GM13977 (cell line): ENCODE results near the gene NXPH4.

Experiments used
- DNase-seq: peaks from one replicate; pipeline ENCODE4 v3.0.0; 2012; ENCODE audit warnings: low spot score
- in situ Hi-C: fragments of 300-500 bp; cut with MboI; formaldehyde crosslinking; loops from one replicate; pipeline ENCODE4 v1.12.0; 2022; ENCODE audit warnings: low sequenced_read_pairs, low pct_unique_long_range_greater_than_20kb, mixed read lengths, inconsistent platforms; ENCODE audit not compliant: unreplicated experiment
- TF ChIP-seq, protein P1 (sequence below): IDR thresholded peaks from 2 replicates; pipeline ENCODE4 v1.5.1; 2012; ENCODE audit warnings: mild to moderate bottlenecking, control low read depth; ENCODE audit not compliant: insufficient read depth; ENCODE audit errors: extremely low read depth, missing control alignments

NXPH4 gene

DNA sequence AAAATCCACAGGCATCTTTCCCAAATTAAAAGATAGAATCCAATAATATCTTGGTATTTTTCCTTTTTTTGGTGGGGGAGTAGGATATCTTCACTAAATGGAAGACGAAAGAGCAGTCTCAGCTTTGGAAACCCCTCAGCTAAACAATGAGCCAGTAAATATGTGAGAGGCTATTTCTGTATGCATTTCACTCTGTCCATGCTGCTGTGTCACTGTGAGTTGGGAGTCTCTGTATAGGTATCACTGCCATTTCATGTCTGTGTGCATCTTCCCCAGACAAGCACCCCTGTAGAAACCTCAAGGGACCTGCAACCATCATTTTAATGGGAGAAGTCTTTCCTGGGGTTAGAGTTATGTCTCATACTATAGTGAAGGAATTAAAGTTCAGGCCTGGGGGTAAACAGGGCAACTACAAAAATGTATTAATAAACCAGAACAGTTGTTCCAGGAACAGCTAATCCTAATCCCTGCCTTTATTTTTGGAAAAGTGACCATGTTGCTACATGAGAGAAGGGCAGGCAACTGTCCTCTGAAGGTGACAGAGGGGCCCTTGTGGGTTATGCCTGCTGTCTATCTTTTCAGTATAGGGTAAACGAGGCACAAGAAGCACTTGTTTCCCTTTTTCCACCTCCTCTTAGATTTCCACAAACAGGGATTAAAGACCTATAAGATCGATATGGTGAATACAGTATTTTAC is 45.7 kb downstream of the NXPH4 start:
- no peak for DNase-seq
- in situ Hi-C loops, result loop anchor here (10.0 kb wide), 1 partner anchor 193 kb away; the partner anchor contains the start of genes GLI1 and INHBE
- TF ChIP-seq, protein P1, sequence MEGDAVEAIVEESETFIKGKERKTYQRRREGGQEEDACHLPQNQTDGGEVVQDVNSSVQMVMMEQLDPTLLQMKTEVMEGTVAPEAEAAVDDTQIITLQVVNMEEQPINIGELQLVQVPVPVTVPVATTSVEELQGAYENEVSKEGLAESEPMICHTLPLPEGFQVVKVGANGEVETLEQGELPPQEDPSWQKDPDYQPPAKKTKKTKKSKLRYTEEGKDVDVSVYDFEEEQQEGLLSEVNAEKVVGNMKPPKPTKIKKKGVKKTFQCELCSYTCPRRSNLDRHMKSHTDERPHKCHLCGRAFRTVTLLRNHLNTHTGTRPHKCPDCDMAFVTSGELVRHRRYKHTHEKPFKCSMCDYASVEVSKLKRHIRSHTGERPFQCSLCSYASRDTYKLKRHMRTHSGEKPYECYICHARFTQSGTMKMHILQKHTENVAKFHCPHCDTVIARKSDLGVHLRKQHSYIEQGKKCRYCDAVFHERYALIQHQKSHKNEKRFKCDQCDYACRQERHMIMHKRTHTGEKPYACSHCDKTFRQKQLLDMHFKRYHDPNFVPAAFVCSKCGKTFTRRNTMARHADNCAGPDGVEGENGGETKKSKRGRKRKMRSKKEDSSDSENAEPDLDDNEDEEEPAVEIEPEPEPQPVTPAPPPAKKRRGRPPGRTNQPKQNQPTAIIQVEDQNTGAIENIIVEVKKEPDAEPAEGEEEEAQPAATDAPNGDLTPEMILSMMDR, result no peak

DNA sequence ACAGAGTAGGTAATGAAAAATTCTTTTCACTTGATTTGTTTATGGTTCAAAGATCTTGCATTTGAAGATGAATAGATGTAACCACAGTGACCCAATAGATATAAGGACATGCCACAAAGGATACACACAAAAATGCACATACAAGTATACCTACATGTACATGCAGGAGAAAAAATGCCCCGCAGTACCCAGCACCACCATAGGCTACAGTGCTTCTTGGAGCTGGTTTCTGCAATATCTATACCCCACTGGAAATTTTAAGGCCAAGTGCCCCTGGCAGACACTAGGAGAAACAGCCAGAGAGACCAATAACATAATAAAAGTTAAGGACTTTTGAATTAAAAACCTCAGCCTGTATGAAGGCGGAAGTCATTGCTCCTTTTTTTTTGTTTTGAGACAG is 46.5 kb downstream of the NXPH4 start:
- in situ Hi-C loops, result loop anchor here (10.0 kb wide), 1 partner anchor 192 kb away; the partner anchor contains the start of genes GLI1 and INHBE
- TF ChIP-seq, protein P1, result no peak
- DNase-seq, result no peak

DNA sequence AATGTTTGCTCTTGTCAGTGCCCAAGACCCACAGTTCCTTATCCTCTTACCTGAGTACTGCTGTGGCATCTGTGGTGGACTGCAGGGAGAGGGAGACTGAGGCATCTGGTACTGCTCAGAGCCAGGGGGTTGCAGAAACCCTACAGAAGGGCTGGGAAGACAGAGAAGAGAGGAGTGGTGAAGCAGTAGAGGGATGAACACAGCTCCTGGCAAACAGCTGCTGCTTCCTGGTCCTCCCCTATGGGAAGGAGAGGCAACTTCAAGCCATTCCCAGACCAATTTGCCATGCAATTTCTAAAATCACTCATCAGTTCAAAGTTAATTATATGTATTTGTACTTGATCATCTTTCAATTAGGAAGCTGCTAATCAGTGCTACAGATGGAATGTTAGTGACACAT is 50.1 kb downstream of the NXPH4 start:
- TF ChIP-seq, protein P1, result no peak
- in situ Hi-C loops, result loop anchor here (10.0 kb wide), 1 partner anchor 188 kb away; the partner anchor contains the start of genes GLI1 and INHBE
- no peak for DNase-seq

DNA sequence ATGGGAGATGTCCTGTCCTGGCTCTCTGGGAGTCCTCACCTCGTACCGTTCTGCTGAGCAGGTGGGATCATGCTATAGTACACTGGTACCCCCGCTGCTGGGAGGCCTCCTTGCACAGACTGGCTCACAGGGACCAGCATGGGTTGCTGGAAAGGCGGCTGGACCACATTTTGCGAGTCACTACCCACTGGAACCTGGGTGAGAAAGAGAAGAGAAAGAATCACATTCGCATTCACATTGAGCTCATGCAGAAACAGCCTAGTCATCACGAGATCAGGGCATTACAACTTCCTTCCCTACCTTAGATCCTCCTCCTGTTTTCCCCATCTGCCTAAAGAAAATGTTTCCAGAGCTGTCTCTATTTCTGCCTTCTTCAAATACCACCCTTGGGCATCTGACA is 51.7 kb downstream of the NXPH4 start:
- DNase-seq, result no peak
- in situ Hi-C loops, result loop anchor here (10.0 kb wide), 1 partner anchor 187 kb away; the partner anchor contains the start of genes GLI1 and INHBE
- TF ChIP-seq, protein P1, result no peak

DNA sequence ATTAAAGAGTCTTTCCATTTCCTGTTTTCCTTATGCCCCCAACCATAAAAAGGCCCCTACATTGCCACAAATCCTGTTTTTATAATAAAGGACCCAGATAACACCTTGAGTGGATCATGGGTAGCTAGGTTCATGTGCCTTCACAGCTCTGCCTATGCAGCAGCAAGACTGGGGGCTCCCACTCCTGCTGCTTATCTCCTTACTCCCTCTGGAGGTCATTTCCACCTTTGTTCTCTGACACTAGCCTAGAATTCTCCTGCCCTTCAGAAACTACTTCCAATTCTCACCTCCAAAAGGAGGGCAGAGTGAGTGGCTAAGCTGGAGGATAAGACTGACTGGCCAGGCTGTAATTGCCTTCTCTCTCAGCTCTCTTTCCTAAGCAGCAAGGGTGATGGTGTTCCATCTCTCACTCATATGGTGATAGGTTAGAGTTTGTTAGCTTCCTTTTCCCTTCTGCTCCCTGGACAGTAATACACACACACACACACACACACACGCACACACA is 54.4 kb downstream of the NXPH4 start:
- in situ Hi-C loops, result no loop called here
- TF ChIP-seq, protein P1, result no peak
- DNase-seq, result no peak

DNA sequence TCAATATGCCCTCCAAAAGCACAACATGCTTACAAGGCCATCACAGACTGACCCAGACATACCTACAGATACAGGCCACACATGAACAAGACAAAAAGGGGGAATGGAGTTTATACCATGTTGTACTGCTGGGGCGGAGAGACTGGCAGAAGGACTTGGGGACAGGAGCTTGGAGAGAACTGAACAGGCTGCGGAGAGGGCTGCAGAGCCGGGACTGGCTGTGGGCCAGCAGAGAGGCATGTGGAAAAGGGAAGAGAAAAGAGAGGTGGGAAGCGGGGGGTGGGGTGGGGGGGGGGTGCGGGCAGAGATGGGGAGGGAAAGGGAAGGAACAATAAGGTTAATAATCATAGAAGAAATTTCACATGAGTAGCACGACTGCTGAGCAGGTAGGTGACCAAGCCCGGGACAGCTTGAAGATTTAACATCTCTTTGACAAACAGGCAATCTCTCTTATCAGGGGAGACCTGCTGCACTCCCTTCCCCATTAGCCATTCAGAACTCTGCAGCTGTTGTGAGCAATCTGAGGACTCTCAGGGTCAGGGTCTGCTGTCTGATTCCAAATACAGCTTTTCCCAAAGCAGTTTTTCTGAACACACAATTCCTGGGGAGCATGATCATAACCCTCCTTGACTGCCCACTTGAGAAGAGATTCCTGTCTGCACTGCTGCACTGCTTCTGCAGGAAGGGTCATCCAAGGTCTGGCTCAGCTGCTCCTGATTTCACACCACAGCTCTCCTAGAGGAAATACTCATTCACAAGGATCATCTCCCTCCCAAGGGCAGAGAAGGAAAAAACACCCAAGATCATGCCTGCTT is 56.0 kb downstream of the NXPH4 start:
- in situ Hi-C loops, result no loop called here
- no peak for DNase-seq
- TF ChIP-seq, protein P1, result no peak
